Stomach (tissue), 4 donors: Measurements from ENCODE around the gene WDR18.

Experiments used
- POLR2A ChIP-seq, 4 donors: fragments of 450-650 bp; IDR thresholded peaks; one replicate each; pipeline ENCODE4 v1.6.1; 2016; ENCODE audit warnings: antibody characterized with exemption in 4 of 4, control low read depth in 2 of 4, mild to moderate bottlenecking in 1 of 4, moderate library complexity in 1 of 4
- POLR2AphosphoS5 ChIP-seq, 3 donors: sonication (generic); formaldehyde crosslinking; IDR thresholded peaks; one replicate each; pipeline ENCODE4 v1.6.1; 2016; ENCODE audit warnings: antibody characterized with exemption in 3 of 3
- TF ChIP-seq, protein P1 (sequence below), 7 experiments: fragments of 450-650 bp in 4 of 7; fragments of 200-600 bp in 3 of 7; sonication (generic) in 3 of 7; IDR thresholded peaks; one replicate each; pipeline ENCODE4 v1.5.1; 2016 to 2019; ENCODE audit warnings: antibody characterized with exemption in 7 of 7, control low read depth in 2 of 7, mild to moderate bottlenecking in 1 of 7

GRCh38 chr19:1011831-1012333 lies 27.7 kb downstream of the WDR18 start:
- TF ChIP-seq POLR2AphosphoS5 (IDR thresholded peaks at IDR 0.05): no peak
- TF ChIP-seq, protein P1, sequence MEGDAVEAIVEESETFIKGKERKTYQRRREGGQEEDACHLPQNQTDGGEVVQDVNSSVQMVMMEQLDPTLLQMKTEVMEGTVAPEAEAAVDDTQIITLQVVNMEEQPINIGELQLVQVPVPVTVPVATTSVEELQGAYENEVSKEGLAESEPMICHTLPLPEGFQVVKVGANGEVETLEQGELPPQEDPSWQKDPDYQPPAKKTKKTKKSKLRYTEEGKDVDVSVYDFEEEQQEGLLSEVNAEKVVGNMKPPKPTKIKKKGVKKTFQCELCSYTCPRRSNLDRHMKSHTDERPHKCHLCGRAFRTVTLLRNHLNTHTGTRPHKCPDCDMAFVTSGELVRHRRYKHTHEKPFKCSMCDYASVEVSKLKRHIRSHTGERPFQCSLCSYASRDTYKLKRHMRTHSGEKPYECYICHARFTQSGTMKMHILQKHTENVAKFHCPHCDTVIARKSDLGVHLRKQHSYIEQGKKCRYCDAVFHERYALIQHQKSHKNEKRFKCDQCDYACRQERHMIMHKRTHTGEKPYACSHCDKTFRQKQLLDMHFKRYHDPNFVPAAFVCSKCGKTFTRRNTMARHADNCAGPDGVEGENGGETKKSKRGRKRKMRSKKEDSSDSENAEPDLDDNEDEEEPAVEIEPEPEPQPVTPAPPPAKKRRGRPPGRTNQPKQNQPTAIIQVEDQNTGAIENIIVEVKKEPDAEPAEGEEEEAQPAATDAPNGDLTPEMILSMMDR (IDR thresholded peaks at IDR 0.05): no peak
- TF ChIP-seq POLR2A (IDR thresholded peaks at IDR 0.05): no peak
